ENCODE results near the gene GRID1.

- no peak for TF ChIP-seq CTCF (optimal IDR thresholded peaks at IDR 0.05 in 1 of 3, IDR thresholded peaks at IDR 0.05 in 1 of 3, conservative IDR thresholded peaks at IDR 0.05 in 1 of 3; ENCODE audit: extremely low read depth in 1 of 3, insufficient read depth in 2 of 3, low read length in 3 of 3)
- no peak for TF ChIP-seq EZH2 (IDR thresholded peaks at IDR 0.05; ENCODE audit: low read length)
Measured at GRCh38 chr10:86373251-86373650, 6.7 kb upstream of the GRID1 start.
